Measurements from ENCODE around the gene SNTA1.

DNA sequence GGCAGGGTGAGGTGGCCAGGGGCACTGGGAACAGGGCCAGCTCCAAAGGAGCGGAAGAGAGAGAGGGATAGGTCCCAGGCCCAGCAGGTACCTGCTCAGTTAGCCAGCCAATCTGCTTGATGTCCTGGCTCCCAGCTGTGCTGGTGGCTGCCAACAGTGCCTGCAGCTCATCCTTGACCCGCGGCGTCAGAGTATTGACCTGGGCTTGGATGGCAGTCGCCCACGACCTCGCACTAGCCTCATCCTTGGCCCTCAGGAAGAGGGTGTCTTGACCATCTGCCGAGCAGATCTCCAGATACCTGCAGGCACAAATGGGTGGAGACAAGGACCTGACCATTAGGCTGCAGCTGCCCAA, 31.1 kb downstream of the SNTA1 start:
- TF ChIP-seq, protein P1, sequence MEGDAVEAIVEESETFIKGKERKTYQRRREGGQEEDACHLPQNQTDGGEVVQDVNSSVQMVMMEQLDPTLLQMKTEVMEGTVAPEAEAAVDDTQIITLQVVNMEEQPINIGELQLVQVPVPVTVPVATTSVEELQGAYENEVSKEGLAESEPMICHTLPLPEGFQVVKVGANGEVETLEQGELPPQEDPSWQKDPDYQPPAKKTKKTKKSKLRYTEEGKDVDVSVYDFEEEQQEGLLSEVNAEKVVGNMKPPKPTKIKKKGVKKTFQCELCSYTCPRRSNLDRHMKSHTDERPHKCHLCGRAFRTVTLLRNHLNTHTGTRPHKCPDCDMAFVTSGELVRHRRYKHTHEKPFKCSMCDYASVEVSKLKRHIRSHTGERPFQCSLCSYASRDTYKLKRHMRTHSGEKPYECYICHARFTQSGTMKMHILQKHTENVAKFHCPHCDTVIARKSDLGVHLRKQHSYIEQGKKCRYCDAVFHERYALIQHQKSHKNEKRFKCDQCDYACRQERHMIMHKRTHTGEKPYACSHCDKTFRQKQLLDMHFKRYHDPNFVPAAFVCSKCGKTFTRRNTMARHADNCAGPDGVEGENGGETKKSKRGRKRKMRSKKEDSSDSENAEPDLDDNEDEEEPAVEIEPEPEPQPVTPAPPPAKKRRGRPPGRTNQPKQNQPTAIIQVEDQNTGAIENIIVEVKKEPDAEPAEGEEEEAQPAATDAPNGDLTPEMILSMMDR (IDR thresholded peaks at IDR 0.05) = no peak
- no peak for TF ChIP-seq POLR2A (IDR thresholded peaks at IDR 0.05)
